ENCODE measurements around the gene SERINC1.

- no peak for TF ChIP-seq CTCF (IDR thresholded peaks at IDR 0.05)
- no peak for TF ChIP-seq POLR2A (IDR thresholded peaks at IDR 0.05)
Measured at GRCh38 chr6:122459240-122459639, 12.4 kb downstream of the SERINC1 start.

Data from uterus (tissue), 2 donors.